Measurements from ENCODE around the gene IL34.
"Not testable (repeated sequence)": the region's sequence is repeated elsewhere in the genome, so short reads cannot be mapped to it uniquely, and the experiment has no call there.

IL34 gene

DNA sequence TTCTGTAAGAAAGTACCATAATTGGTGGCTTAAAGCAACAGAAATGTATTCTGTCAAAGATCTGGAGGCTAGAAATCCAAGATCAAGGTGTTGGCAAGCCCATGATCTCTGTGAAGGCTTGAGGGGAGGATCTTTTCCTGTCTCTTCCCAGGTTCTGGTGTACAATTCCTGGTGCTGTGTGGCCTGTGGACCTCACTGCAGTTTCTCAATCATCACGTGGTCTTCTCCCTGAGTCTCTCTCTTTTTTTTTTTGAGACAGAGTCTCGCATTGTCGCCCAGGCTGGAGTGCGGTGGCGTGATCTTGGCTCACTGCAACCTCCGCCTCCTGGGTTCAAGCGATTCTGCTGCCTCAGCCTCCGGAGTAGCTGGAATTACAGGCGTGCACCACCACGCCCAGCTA, 12.7 kb upstream of the IL34 start:
- DNase-seq = not testable (repeated sequence)

DNA sequence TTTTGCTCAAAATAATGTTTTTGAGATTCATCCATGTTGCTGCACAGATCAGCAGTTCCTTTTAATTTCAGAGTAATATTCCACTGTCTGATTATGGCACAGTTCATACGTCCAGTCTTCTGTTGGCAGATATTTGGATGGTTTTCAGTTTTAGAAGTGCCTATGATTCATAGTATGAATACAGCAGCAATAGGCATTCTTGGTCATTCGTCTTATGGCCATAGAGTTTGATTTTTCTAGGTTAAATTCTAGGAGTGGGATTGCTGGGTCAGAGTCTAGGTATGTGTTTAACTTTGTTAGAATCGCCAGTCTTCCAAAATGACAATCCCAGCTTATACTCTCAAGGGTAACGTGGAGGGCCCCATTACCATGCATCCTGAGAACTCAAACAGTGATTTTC, 11.5 kb upstream of the IL34 start:
- DNase-seq = no peak

DNA sequence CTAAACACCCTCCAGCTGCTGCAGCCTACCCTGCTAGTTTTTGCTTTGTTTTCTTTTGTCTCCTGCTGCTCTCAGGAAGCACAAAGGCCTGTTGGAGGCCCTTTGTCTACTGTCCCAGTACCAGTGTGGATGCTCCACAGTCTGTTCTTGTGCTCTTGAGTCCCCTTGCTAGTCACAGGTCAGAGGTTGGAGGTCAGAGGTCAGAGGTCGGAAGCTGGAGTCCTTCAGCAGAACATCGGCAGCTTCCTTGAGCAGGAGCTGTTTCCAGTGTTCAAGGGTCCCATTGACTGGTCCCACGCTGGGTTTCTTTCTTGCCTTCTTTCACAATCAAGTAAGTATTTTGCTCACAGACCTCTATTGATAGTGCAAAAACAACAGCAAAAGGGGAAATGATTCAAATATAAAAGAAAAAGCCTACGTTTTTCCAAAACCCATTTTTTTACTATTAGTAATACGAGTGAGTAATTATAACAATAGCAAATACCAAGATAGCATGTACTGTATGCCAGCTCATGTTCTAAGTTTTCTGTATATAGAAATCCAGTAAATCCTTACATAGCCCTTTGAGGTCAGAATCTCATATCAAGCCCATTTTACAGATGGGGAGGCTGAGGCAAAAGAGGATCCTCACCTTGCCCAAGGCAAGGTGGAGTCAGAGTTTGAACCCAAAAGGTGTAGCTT, 10.9 kb upstream of the IL34 start:
- DNase-seq = no peak

DNA sequence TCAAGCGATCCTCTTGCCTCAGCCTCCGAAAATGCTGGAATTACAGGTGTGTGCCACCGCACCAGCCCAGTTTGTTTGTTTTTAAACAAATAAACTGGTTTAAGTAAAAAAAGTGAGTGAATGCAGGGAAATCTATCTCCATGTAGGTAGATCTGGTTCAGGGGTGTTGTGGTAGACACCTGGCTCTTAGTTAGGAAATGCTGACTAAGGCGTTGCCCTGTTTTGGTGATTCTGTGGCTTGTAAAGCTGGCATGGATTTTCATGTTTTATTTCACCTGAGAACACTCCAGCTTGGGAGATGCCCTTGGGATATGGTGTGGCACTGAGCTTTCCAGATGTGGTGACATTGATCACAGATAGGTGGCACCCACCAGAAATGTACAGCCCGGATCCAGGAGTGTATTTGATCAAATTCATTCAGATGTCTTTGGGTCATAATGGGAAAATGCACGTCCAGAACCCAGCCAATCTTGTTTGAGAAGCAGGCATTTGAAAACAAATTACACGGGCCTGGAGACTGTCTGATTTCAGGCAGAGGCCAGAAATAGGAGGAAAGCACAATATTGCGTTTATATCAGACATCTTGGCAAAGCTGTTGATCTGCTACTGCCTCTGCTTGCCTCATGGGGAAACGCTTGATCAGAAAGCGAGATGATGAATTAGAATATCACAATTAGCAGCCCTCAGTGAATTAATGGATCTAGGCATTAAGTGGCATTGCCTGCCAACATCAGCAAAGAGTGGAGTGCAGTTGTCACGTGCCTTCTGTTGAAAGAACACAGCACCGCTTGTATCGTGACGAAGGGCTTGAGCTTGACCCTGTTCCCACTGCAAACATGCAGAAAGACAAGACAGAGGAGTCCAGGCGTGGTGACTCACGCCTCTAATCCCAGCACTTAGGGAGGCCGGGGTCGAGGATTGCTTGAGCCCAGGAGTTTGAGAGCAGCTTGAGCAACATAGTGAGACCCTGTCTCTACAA, 7.3 kb upstream of the IL34 start:
- DNase-seq = no peak

DNA sequence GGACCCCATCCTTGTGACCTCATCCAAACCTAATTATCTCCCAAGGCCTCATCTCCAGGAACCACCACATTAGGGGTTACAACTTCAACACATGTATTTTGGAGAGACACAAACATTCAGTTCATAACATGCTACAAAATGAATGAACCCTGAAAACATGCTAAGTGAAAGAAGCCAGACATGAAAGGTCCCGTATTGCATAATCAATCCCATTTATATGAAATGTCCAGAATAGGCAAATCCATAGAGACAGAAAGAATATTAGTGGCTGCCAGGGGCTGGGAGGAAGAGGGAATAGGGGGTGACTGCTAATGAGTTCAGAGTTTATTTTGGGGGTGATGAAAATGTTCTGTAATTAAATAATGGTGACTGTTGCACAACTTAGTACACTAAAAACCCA, 3.7 kb upstream of the IL34 start:
- DNase-seq = no peak

DNA sequence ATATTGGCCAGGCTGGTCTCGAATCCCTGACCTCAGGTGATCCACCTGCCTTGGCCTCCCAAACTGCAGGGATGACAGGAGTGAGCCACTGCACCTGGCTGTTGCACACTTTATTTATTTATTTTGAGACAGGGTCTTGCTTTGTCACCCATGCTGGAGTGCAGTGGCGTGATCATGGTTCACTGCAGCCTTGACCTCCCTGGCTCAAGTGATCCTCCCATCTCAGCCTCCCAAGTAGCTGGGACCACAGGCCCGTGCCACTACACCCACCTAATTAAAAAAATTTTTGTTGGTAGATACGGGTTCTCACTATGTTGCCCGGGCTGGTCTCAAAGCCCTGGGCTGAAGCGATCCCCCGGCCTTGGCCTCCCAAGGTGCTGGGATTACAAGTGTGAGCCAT, 3.1 kb upstream of the IL34 start:
- not testable (repeated sequence) for DNase-seq

DNA sequence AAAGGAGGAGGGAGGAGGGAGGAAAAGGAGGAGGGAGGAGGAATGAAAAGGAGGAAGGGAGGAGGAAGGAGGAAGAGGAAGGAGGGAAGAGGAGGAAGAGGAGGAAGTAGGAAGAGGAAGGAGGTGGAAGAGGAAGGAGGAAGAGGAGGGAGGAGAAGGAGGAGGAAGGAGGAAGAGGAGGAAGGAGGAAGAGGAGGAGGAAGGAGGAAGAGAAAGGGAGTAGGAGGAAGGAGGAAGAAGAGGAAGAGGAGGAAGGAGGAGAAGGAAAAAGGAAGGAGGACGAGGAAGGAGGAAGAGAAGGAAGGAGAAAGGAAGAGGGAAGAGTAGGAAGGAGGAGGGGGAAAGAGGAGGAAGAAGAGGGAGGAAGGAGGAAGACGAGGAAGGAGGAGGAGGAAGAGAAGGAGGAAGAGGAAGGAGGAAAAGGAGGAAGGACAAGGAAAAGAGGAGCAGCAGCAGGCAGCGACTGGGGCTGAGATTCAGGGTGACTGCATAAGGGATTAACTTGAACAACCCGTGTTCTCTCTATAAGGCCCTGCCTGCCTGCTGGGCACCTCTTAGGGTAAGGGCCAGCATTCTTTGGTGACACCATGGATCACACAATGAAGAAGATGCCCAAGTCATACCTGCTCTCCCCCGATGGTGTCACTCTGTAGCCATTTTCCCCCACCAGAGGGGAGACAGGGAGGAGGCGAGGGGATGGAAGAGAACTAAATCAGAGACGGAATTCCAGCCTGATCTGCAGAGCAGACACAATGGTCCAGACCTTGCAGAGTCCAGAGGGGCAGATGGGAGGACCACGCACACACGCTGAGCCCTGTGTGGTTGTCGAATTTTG, 1.4 kb upstream of the IL34 start:
- no peak for DNase-seq

DNA sequence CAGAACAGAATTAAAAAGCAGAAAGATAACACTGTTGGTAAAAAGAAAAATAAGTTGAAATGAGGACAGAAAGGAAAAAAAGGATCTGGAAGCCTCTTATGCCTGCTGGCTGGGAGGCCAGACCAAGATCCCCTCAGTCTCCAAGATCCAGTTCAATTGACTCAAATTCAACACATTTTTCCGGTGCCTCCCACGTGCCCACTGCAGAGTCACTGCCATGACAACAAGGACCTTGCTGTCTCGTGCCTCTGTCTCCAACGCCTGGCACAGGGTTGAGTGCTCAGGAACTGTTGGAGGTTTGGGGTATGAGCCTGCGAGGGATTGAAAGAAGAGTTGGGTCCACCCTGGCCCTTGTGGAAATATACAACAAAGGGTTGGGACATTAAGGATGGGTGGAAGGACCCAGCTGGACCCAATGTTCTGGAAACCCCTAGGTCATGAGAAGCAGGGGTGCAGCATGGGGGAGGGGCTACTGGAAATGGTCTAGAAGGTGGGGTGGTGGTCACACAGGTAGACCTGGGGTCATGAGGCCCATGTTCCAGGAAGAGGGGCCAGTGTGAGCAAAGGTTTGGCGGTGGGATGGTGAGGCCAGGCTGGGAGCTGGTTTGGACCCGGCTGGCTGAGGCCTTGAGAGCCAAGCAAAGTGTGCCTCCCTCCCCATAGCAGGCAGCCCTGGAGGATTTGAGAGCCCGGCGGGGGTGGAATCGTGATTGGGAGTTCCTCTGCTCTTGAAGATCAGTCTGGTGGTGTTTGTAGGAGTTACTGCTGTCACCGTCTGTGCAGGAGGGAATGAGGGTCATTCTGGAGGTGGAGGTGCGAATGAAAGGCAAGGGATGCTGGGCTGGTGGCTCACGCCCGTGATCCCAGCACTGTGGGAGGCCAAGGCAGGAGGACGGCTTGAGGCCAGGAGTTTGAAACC, 1.3 kb downstream of the IL34 start:
- DNase-seq = no peak

DNA sequence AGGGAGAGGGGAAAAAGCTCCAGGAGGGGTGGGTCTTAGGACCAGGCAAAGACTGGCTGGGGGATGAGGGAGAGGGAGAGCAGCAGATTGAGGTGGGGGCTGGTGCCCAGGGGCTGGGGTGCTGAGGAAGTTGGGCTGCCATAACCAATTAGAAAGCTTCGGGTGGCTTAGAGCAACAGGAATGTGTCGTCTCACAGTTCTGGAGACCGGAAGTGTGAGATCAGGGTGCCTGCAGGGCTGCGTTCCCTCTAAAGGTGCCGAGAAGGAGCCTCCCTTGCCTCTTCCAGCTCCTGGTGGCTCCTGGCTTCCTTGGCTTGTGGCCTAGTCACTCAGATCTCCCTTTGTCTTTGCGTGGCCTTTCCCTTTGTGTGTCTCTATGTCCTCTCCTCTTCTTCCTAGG, 2.2 kb downstream of the IL34 start:
- no peak for DNase-seq

DNA sequence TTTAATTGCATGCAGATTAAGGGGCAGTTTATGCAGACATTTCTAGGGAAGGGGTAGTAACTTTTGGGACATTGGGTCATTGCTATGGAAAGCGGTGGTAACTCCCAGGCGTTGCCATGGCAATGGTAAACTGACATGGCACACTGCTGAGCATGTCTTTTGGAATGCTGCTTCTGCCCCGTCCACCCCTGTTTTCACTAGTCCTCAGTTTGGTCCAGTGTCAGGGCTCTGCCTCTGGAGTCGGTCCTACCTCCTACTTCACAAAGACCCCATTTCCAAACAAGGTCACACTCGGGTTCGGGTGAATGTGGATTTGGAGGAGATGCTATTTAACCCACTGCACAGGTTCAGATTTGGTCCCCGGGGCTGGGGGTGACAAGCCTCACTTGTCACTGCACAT, 2.9 kb downstream of the IL34 start:
- no peak for DNase-seq

DNA sequence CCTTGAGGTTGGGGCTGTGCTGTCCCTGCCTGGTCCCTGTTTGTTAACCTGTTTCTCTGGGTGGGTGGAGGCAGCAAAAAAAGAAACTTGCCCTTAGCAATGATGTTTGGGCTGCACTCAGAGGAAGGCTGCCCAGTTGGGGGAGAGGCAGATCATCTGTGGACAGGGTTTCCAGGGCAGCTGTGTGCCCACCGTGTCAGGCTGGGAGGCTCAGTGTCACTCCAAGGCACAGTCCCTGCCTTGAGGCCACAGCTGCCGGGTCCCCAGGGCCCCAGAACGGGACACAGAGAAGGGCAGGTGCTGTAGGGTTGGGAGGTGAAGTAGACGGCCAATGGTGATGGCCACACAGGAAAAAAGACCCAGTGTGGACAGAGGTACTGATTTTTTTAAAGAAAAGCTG, 3.9 kb downstream of the IL34 start:
- no peak for DNase-seq

DNA sequence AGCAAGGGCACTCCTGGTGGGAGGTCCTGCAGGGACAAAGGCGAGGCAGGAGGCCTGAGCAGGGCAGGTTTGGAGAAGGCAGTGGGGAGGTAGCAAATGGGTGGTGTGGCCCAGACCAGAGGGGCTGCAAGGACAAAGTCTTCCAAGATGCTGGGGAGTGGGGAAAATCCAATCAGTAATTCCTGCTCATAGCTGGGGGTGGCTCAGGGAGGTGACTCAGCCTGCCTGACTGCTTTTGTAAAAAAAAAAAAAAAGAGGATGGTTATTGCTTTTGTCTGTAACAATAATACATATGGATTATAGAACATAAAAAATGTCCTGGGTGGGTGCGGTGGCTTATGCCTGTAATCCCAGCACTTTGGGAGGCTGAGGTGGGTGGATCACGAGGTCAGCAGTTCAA, 5.2 kb downstream of the IL34 start:
- DNase-seq = no peak

DNA sequence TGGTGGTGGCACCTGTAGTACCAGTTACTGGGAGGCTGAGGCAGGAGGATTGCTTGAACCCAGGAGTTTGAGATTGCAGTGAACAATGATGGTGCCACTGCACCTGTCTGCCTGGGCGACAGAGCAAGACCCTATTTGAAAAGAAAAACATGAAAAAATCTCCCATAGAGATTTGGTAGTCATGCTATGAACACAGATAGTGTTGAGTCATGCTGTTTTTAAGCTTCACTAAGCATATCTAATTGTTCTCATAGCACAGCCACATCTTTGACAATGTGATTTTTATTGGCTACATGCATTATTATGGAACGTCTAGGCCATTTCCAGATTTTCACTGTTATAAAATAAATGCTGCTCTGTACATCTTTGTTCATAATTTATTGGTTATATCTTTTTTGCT, 6.0 kb downstream of the IL34 start:
- no peak for DNase-seq

DNA sequence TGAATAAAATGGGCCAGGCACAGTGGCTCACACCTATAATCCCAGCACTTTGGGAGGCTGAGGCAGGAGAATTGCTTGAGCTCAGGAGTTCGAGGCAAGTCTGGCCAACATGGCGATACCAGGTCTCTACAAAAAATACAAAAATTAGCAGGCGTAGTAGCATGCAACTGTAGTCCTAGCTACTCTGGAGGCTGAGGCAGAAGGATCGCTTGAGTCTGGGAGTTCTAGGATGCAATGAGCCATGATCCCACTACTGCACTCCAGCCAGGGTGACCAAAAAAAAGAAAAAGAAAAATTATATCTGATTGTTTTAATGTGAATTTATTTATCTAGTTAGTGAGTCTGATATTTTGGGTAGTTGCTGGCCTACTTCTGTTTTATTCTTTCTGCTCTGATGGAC, 7.0 kb downstream of the IL34 start:
- no peak for DNase-seq

DNA sequence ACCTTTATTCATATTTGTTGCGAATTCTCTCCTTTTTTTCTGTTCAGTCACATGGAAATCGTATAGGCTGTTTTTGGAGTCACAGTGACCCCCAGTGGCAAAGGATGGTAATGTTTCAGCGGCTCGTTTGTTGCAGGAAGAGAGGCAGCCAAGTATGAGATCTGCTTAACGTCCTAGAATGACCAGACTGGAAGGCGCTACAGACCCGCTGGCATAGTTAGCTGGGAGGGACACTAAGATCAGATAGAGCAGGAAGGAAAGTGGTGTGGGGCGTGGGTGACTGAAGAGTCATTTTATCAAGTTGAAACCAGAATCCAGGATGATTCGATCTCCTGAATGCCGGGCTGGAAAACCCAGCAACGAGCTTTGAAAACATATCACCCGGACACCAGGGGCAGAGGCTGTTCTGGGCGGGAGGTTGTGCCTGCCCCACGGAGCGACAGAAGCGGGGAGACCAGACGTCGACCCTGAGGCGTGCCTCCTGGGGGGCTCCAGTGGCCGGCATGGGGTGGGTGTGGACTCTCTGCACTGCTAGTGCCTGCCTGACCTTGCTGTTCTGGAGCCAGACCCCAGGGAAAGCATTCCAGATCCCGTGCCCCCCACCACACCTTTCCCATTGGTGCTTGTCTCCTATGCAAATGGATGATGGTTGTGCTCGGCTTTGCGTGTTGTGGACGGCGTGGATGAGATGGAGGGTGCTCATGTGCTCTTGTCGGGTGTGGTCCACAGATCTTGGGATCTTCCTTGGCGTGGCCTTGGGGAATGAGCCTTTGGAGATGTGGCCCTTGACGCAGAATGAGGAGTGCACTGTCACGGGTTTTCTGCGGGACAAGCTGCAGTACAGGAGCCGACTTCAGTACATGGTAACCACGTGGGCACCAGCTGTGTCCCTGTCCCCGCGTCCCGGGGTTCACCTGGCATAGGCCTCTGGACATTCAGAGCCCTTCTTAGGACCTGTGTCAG, 7.7 kb downstream of the IL34 start:
- DNase-seq = peak; percentile 26 to 34

DNA sequence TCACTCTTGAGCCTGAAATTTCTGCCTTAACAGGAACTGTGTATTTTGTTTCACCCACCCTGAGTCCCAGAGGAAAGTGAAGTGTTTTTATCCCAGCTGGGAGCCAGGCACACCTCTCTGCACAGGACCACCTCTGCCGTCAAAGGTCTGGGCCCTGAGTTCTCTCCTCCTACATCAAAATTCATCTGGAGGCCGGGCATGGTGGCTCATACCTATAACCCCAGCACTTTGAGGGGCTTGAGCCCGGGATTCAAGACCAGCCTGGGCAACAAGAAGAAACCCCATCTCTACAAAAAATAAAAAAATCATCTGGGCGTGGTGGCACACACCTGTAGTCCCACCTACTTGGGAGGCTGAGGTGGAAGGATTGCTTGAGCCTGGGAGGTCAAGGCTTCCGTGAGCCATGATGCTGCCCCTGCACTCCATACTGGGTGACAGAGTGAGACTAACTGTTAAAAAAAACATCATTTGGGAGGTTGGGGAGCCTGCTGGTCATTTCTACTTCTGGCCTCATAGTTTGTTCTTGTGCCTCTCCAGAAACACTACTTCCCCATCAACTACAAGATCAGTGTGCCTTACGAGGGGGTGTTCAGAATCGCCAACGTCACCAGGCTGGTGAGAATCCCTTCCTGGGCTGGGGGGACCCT, 9.8 kb downstream of the IL34 start:
- no peak for DNase-seq

DNA sequence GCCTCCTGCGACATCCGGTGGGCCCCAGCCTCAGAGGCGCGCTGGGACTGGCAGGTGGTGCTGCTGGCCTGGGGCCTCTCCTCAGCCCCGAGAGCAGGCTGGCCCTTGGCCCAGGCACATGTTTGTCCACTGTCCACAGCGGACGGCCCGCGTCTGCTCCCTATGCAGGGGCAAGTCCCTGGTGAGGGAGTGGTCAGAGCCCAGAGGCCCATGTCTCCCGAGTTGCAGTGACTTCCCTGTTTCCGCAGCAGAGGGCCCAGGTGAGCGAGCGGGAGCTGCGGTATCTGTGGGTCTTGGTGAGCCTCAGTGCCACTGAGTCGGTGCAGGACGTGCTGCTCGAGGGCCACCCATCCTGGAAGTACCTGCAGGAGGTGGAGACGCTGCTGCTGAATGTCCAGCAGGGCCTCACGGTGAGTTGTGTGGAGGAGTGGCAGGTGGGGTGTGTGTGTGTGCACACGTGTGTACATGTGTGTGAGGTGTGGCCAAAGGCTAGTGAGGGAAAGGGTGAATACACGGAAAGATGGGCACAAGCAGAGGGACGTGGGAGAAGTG, 10.4 kb downstream of the IL34 start:
- no peak for DNase-seq

DNA sequence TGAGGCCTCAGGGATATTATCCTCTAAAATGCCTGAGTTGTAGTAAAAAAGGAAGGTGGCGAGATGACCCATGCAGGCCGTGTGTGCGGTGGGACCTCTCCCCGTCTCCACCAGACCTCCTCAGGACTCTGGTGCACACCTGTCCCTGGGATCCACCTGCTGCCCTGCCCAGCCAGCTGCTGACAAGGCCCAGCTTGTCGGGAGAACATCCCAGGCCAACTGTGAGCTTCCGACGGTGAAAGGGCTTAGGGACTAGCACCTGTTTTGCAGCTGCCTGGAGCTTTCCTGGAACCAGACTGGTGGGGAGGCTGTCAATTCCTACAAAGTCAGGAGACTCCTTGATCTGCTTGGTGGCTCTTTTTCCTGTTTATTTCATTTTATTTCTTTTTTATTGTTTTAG, 11.6 kb downstream of the IL34 start:
- no peak for DNase-seq

DNA sequence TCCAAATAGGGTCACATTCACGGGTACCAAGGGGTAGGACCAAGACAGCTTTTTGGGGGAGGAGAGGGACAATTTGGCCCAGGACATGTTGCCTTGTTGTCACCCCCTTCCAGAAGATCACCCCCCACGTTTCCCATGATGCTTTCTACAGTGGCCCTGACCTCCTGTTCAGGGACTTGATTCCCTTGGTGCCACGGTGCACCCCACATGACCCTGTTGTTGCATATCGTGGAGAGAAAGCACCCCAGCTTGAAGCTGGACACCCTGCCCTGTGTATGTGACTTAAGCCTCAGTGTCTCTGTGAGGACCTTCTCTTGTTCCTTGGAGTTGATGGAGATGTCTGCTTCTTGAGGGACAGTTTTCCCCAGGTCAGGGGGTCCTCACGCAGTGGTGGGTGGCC, 12.6 kb downstream of the IL34 start:
- DNase-seq = no peak

DNA sequence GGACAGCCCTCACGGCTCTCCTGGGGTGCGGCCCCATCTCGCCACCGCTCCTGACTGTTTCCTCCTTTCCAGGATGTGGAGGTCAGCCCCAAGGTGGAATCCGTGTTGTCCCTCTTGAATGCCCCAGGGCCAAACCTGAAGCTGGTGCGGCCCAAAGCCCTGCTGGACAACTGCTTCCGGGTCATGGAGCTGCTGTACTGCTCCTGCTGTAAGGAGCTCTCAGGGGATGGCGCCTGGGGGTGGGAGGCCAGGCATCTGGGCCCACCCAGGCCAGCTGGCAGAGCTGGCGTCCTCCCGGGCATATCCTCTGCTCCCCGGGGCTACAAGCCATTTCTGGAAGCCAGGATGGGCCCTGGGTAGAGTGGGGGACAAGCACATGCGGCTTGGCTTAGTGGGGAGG, 13.2 kb downstream of the IL34 start:
- no peak for DNase-seq

All from NCI-H1930 (cell line).